Peyer's patch (tissue), 4 donors: ENCODE data around the gene NFATC4. TPM values are rescaled to one million over a fixed set of nuclear protein-coding genes. Genes with fewer than 3 reads are reported as not detected.

Experiments
- DNase-seq, 3 donors: peaks; one replicate each; pipeline ENCODE4 v3.0.0-alpha.2; 2017 to 2019
- H3K27ac ChIP-seq, 4 donors: fragments of 200-600 bp; sonication (generic); one replicate each; pipeline ENCODE4 v1.5.1; 2016 to 2019
- H3K27me3 ChIP-seq, 2 donors: fragments of 200-600 bp; sonication (generic); one replicate each; pipeline ENCODE4 v1.5.1; 2019
- H3K36me3 ChIP-seq, 3 donors: fragments of 200-600 bp; sonication (generic); one replicate each; pipeline ENCODE4 v1.5.1; 2016 to 2019
- H3K4me1 ChIP-seq, 4 donors: fragments of 200-600 bp; sonication (generic); one replicate each; pipeline ENCODE4 v1.5.1; 2016 to 2019
- H3K4me3 ChIP-seq, 4 donors: fragments of 200-600 bp; sonication (generic); 1 replicate in 3 of 4; 2 replicates in 1 of 4; pipeline ENCODE4 v1.5.1; 2016 to 2019; ENCODE audit warnings: mild to moderate bottlenecking in 1 of 4
- H3K9me3 ChIP-seq, 4 donors: fragments of 200-600 bp; sonication (generic); one replicate each; pipeline ENCODE4 v1.5.1; 2016 to 2019; ENCODE audit warnings: mild to moderate bottlenecking in 1 of 4
- POLR2A ChIP-seq, 2 donors: fragments of 450-650 bp; IDR thresholded peaks; one replicate each; pipeline ENCODE4 v1.5.1; 2017; ENCODE audit warnings: antibody characterized with exemption in 2 of 2, mild to moderate bottlenecking in 2 of 2, moderate library complexity in 2 of 2
- total RNA-seq, 4 donors: library from RNA; depleted of rRNA; stranded (reverse); fragments of >200 nt; gene quantifications; one replicate each; pipeline ENCODE4 v1.1.0, GENCODE V29; 2016
- TF ChIP-seq, protein P1 (sequence below), 6 experiments: fragments of 450-650 bp in 4 of 6; fragments of 200-600 bp in 2 of 6; sonication (generic) in 1 of 6; IDR thresholded peaks; one replicate each; pipeline ENCODE4 v1.5.1; 2017 to 2019; ENCODE audit warnings: antibody characterized with exemption in 6 of 6, mild to moderate bottlenecking in 3 of 6, moderate library complexity in 1 of 6

NFATC4 gene
- total RNA-seq, 4 donors from 2014 or later: 6.5 to 52.0 (median 21.5) TPM

DNA sequence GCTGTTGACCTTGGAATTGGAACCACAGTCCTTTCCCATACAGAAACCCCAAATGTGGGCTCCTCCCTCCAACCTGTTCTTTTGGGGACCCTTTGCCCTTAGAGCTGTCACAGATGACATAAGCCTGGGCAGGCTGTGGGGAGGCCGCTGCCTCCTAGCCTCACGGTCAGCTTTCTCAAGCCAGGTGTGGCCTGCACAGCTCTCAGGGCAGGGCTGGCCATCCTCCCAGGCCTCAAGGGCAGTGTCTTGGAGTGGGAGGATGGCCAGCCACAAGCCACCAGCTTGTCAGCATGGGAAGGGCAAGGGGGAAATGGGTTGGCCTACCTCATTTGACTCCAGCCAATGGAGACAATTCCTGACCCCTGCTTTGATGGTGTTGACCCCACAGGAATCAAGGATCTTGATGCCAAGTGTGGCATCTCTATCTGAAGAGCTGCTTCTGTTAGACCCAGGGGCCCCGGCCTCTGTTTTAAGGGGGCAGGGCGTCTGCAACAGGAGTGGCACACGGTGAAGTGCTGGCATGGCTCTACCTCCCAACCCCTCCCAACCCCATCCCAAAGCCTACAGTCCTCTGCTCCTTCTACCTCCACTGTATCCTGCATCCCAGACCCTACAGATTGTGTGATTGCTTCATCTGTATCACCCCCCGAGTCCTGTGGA is 50.0 kb downstream of the NFATC4 start:
- H3K4me1 ChIP-seq: peaks cover 0 to 21% (median 1%) of the 10 kb centered on the region in 4 donors
- TF ChIP-seq POLR2A (IDR thresholded peaks at IDR 0.05): no peak
- TF ChIP-seq, protein P1, sequence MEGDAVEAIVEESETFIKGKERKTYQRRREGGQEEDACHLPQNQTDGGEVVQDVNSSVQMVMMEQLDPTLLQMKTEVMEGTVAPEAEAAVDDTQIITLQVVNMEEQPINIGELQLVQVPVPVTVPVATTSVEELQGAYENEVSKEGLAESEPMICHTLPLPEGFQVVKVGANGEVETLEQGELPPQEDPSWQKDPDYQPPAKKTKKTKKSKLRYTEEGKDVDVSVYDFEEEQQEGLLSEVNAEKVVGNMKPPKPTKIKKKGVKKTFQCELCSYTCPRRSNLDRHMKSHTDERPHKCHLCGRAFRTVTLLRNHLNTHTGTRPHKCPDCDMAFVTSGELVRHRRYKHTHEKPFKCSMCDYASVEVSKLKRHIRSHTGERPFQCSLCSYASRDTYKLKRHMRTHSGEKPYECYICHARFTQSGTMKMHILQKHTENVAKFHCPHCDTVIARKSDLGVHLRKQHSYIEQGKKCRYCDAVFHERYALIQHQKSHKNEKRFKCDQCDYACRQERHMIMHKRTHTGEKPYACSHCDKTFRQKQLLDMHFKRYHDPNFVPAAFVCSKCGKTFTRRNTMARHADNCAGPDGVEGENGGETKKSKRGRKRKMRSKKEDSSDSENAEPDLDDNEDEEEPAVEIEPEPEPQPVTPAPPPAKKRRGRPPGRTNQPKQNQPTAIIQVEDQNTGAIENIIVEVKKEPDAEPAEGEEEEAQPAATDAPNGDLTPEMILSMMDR (IDR thresholded peaks at IDR 0.05): no peak
- H3K4me3 ChIP-seq: peak overlapping the region in 1 of 4 donors; percentile 1
- no peaks in the 10 kb centered on the region for H3K9me3 ChIP-seq
- DNase-seq: peak in 1 of 3 donors; percentile 43
- no peaks in the 10 kb centered on the region for H3K27me3 ChIP-seq
- H3K27ac ChIP-seq: peak overlapping the region in 2 of 4 donors; percentile 44 to 73
- peaks cover 0 to 20% (median 0%) of the 10 kb centered on the region in 3 donors for H3K36me3 ChIP-seq

DNA sequence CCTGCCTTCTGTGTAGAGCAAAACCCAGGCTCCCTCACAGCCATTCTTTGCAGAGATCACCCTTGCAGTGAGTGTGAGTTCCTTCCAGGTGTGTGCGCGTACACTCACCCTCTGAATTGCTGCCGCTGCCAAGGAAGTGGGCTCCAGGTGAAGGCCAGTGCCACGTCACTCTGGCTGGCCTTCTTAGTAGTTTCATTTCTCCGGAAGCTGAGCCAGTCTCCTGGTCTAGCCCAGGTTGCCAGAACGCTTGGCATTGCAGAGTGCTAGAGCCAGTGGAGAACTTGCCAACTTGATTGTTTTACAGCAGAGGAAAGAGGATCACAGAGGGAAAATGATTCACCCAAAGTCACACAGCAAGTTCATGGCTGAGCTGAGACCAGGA is 50.5 kb downstream of the NFATC4 start:
- H3K4me1 ChIP-seq: peaks cover 0 to 21% (median 1%) of the 10 kb centered on the region in 4 donors
- H3K27me3 ChIP-seq: no peaks in the 10 kb centered on the region
- peak overlapping the region in 1 of 4 donors; percentile 1 for H3K4me3 ChIP-seq
- no peaks in the 10 kb centered on the region for H3K9me3 ChIP-seq
- H3K36me3 ChIP-seq: peaks cover 0 to 16% (median 0%) of the 10 kb centered on the region in 3 donors
- TF ChIP-seq, protein P1 (IDR thresholded peaks at IDR 0.05): no peak
- peak in 1 of 2 donors; percentile 57 for TF ChIP-seq POLR2A (IDR thresholded peaks at IDR 0.05)
- DNase-seq: peak in 2 of 3 donors; percentile 72 to 87
- H3K27ac ChIP-seq: peak overlapping the region in 3 of 4 donors; percentile 23 to 73 (median 44)

DNA sequence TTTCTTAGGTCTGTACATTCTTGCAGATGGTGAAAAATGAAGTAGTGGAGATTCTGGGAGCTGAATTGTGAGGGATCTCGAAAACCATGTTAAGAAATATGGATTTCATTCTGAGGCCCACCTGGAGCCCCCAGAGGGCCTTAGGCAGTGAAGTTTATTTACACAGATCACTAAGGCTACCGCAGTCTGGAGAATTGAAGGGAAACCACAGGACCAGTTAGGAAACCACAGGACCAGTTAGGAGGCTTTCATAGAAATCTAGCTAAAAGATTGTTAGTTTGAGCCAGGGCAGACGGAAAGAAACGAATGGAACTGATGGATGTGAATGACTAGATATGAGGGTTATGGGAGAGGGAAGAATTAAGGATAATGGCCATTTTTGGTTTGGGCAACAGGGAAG is 54.3 kb downstream of the NFATC4 start:
- no peaks in the 10 kb centered on the region for H3K9me3 ChIP-seq
- H3K4me3 ChIP-seq: no peak overlapping the region
- TF ChIP-seq, protein P1 (IDR thresholded peaks at IDR 0.05): no peak
- TF ChIP-seq POLR2A (IDR thresholded peaks at IDR 0.05): no peak
- no peak for DNase-seq
- no peaks in the 10 kb centered on the region for H3K27me3 ChIP-seq
- peaks cover 0 to 34% (median 1%) of the 10 kb centered on the region in 4 donors for H3K4me1 ChIP-seq
- no peaks in the 10 kb centered on the region for H3K36me3 ChIP-seq
- peak overlapping the region in 2 of 4 donors; percentile 78 to 99 for H3K27ac ChIP-seq

DNA sequence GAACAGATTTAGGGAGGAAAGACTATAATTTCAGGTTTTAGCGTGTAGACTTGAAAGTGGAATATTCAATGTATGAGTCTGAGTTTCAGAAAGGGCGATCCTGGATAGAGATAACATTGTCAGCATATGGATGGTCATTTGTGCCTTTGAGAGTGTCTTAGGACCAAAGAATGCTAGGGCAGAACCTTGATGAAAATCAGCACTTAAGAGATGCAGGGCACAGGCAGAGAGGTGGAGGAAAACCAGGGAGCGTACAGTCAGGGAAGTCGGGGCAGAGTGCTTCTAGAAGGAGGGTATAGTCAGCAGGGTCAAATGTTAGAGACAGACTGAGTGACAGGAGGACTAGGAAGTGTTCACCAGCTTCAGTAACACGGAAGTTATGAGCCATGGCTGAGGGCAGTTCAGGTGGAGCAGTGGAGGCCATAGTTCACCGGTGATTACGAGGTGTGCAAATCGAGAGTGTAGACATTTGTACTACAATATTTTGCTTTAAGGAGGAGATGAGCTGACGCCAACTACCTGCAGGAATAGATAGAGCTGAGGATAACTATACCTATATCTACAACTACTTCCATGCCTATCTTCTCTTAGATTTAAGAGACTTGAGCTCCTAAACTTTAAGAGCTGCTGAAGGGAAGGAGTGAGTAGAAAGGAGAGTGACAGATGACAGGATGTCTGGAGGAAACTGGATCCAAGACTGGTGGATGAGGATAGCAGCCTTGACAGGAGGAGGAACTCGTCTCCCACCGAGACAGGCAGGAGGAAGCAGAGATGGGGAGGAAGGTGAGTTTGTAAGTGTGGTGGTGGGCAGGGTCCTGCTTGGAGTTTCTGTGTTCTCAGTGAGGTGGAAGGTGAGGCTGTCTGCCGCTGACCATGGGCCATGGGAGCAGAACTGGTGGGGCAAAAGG is 55.0 kb downstream of the NFATC4 start:
- Histone ChIP-seq H3K27me3 (no peaks in the 10 kb centered on the region), H3K4me1 (peaks cover 0 to 41% (median 1%) of the 10 kb centered on the region in 4 donors), H3K27ac (peak overlapping the region in 3 of 4 donors; percentile 41 to 99 (median 78)), H3K9me3 (no peaks in the 10 kb centered on the region), H3K4me3 (peak overlapping the region in 3 of 4 donors; percentile 0 to 53 (median 41)), H3K36me3 (no peaks in the 10 kb centered on the region)
- DNase-seq: peak in 2 of 3 donors; percentile 74 to 81
- TF ChIP-seq, protein P1 (IDR thresholded peaks at IDR 0.05): no peak
- TF ChIP-seq POLR2A (IDR thresholded peaks at IDR 0.05): peak; percentile 49 to 71

DNA sequence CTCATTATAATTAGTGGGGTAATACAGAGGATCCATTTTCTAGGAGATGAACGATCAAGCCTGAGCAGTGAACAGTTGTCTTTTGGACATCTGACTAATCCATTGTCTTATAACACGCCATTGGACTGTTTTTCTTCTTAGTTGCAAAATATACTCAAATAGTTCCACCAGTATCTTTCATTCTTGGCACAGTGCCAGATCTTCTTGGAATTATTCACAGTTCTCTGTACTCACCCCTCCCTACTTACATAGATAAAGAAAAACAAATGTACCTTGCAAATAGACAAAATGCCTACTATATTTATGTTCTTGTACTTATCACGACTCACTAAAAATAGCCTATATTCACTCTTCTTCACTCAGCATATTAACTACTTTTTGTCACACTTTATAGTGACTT is 57.7 kb downstream of the NFATC4 start:
- TF ChIP-seq POLR2A (IDR thresholded peaks at IDR 0.05): no peak
- TF ChIP-seq, protein P1 (IDR thresholded peaks at IDR 0.05): no peak
- no peaks in the 10 kb centered on the region for H3K36me3 ChIP-seq
- H3K27me3 ChIP-seq: no peaks in the 10 kb centered on the region
- H3K4me1 ChIP-seq: peaks cover 0 to 49% (median 8%) of the 10 kb centered on the region in 4 donors
- no peak for DNase-seq
- H3K4me3 ChIP-seq: peak overlapping the region in 2 of 4 donors; percentile 41 to 53
- no peaks in the 10 kb centered on the region for H3K9me3 ChIP-seq
- peak overlapping the region in 2 of 4 donors; percentile 78 to 99 for H3K27ac ChIP-seq
